Lower leg skin (tissue), 4 donors: ENCODE data around the gene PRPF8. TPM values are rescaled to one million over a fixed set of nuclear protein-coding genes. Genes with fewer than 3 reads are reported as not detected.

Experiments used
- DNase-seq, 2 donors: peaks; one replicate each; pipeline ENCODE4 v3.0.0-alpha.2; 2019; ENCODE audit warnings: low spot score in 2 of 2
- H3K4me3 ChIP-seq: fragments of 200-600 bp; sonication (generic); 2 replicates; pipeline ENCODE4 v1.5.1; 2017; ENCODE audit warnings: mild to moderate bottlenecking, low read depth; ENCODE audit not compliant: poor library complexity, severe bottlenecking
- POLR2A ChIP-seq, 2 donors: fragments of 450-650 bp; IDR thresholded peaks; one replicate each; pipeline ENCODE4 v1.6.1; 2016 to 2017; ENCODE audit warnings: antibody characterized with exemption in 2 of 2, mild to moderate bottlenecking in 1 of 2, moderate library complexity in 1 of 2
- WGBS, 2 donors: methylation state at CpG; one replicate each; pipeline ENCODE4 v1.1.5; 2018; 5-methylcytosine and 5-hydroxymethylcytosine counted together
- intact Hi-C: fragments of 100-400 bp; cut with DNase I; formaldehyde crosslinking; loops from one replicate; pipeline ENCODE4 v1.15.0; 2023; ENCODE audit warnings: low total_unique reads
- total RNA-seq, 4 donors: library from RNA; depleted of rRNA; stranded (reverse); fragments of >200 nt; gene quantifications; one replicate each; pipeline ENCODE4 v1.1.0, GENCODE V29; 2016
- TF ChIP-seq, protein P1 (sequence below), 3 donors: fragments of 450-650 bp; IDR thresholded peaks; one replicate each; pipeline ENCODE4 v1.5.1; 2016; ENCODE audit warnings: antibody characterized with exemption in 3 of 3, mild to moderate bottlenecking in 3 of 3, moderate library complexity in 2 of 3

PRPF8 gene
- total RNA-seq, 4 donors from 2014 or later: 140 to 228 (median 173) TPM

DNA sequence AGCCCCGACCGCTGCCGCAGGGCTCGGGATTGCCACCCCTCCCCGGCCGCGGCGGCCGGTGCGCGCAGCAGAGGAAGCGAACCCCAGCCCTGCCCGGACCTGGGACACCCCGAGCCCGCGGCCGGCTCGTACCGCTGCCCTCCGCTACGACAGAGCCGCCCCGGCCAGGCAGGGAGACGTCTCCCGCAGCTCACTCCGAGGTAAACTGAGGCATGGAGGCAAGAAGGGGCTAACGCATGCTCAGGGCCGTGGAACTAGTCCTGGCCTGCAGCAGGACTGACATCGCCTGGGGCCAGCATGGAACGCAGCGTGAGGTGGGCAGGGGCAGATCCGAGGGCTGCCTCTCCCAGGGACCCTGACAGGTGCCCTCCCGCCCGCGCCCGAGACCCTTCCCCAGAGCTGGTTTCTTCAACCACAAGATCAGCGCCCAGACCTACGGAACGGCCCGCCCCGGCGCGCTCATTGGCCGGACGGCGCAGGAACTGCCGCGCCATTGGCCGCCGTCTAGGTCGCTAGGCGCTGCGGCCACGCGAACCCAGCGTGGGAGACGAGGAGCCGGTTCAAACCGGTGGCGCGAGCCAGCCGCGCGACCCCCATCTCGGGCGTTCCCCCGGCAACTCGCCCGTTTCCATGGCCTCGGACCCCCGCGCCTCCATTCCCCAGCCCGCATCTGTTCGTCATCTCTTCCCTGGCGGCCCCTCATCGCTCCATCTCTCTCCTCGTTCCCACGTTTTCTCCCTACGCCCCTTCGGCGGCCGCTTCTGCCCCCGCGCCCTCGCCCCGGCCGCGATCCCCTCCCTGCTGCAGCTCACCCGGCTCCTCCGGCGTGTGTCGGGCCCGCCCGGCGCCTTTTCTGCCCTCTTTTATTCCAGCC is 56.4 kb downstream of the PRPF8 start, which contains the start of gene SLC43A2:
Gene SLC43A2 (minus strand): TSS at position 853 of the 874 bp plus-strand sequence. CDS start 960 bp downstream, outside the sequence.
- peak within 1 kb of the TSS; percentile 57 for H3K4me3 ChIP-seq
- 1% methylated on average over 50 to 81 of the region's 95 CpGs for WGBS, 2 donors
- intact Hi-C loops: loop anchor here (10.0 kb wide), 1 partner anchor 263 kb away; no protein-coding TSS in a partner anchor
- peak; percentile 69 to 97 for DNase-seq
- TF ChIP-seq, protein P1, sequence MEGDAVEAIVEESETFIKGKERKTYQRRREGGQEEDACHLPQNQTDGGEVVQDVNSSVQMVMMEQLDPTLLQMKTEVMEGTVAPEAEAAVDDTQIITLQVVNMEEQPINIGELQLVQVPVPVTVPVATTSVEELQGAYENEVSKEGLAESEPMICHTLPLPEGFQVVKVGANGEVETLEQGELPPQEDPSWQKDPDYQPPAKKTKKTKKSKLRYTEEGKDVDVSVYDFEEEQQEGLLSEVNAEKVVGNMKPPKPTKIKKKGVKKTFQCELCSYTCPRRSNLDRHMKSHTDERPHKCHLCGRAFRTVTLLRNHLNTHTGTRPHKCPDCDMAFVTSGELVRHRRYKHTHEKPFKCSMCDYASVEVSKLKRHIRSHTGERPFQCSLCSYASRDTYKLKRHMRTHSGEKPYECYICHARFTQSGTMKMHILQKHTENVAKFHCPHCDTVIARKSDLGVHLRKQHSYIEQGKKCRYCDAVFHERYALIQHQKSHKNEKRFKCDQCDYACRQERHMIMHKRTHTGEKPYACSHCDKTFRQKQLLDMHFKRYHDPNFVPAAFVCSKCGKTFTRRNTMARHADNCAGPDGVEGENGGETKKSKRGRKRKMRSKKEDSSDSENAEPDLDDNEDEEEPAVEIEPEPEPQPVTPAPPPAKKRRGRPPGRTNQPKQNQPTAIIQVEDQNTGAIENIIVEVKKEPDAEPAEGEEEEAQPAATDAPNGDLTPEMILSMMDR (IDR thresholded peaks at IDR 0.05): no peak
- no peak for TF ChIP-seq POLR2A (IDR thresholded peaks at IDR 0.05)

DNA sequence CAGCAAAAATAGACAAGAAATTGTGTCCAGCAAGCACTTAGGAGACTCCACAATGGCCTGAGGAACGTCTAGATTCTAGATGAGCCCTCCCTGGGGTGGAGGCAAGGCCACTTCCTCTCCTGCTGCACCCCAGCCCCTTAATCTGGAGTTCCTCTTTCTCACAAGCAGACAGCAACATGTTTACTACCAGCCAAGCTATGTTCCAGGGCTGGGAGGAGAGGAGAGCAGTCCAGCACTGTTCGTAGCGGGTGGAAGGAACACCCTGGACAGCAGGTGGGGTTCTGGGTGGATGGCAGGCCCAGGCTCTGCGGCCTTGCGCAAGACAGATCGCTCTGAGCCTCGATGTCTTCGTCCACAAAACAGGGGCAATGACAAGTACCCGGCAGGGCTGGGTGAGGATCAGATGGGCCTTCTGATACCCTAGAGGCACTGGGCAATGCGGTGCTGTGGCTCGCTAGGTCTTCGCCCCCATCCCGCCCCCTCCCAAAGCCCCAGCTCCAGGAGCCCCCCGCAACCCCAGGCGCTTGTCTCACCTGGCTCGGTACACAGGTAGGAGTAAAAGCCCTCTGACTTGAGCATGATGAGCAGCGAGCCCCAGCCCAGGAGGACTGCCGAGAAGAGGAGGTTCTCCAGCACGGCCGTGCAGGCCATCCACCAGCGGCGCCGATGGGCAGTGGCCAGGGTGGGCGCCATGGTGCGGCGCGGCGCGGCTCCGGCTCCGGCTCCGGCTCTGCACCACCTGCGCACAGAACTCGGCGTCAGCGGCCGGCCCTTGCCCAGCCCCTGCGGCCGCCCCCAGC is 57.3 kb downstream of the PRPF8 start:
- WGBS, 2 donors: 23 to 42% methylated on average over 20 to 25 of the region's 39 CpGs
- no peak for DNase-seq
- TF ChIP-seq POLR2A (IDR thresholded peaks at IDR 0.05): no peak
- TF ChIP-seq, protein P1 (IDR thresholded peaks at IDR 0.05): no peak
- H3K4me3 ChIP-seq: peak overlapping the region; percentile 57
- intact Hi-C loops: loop anchor here (10.0 kb wide), 1 partner anchor 263 kb away; no protein-coding TSS in a partner anchor

GRCh38 chr17:1626333-1626732 is 58.3 kb downstream of the PRPF8 start:
- H3K4me3 ChIP-seq: no peak overlapping the region
- intact Hi-C loops: loop anchor here (10.0 kb wide), 1 partner anchor 262 kb away; no protein-coding TSS in a partner anchor

GRCh38 chr17:1625581-1625980 is 59.1 kb downstream of the PRPF8 start:
- TF ChIP-seq POLR2A (IDR thresholded peaks at IDR 0.05): no peak
- TF ChIP-seq, protein P1 (IDR thresholded peaks at IDR 0.05): no peak
- 82 to 86% methylated on average over 6 of the region's 6 CpGs for WGBS, 2 donors
- intact Hi-C loops: loop anchor here (10.0 kb wide), 1 partner anchor 261 kb away; no protein-coding TSS in a partner anchor
- DNase-seq: no peak
- no peak overlapping the region for H3K4me3 ChIP-seq

More at GRCh38 chr17:1626333-1626732, 58.3 kb downstream of the PRPF8 start:
- TF ChIP-seq, protein P1 (IDR thresholded peaks at IDR 0.05): no peak
- no peak for TF ChIP-seq POLR2A (IDR thresholded peaks at IDR 0.05)
- WGBS, 2 donors: 47 to 52% methylated on average over 3 of the region's 3 CpGs
- no peak for DNase-seq

DNA sequence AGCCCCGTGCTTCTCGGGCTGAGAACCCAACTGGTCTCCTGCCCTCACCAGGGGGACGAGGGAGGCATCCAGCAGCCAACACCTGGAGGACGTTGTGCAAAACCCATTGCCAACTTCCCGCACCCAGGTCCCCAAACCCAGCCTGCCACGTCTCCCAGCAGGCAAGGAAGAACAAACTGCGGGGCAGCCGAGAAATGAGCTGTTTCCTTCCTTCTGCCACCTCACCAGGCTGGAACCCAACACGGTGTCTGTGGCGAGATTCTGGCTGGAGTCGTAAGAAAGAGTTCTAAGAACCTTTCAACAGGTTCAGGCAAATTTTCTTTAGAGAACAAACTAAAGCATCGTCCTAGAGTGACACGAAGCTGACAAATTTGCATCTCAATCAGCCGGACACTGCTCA is 59.6 kb downstream of the PRPF8 start:
- WGBS, 2 donors: 83 to 90% methylated on average over 14 of the region's 14 CpGs
- no peak for DNase-seq
- intact Hi-C loops: loop anchor here (10.0 kb wide), 1 partner anchor 260 kb away; no protein-coding TSS in a partner anchor
- TF ChIP-seq, protein P1 (IDR thresholded peaks at IDR 0.05): no peak
- no peak for TF ChIP-seq POLR2A (IDR thresholded peaks at IDR 0.05)
- no peak overlapping the region for H3K4me3 ChIP-seq
